Suprapubic skin (tissue), 4 donors: Measurements from ENCODE around the gene FNDC8. TPM values are rescaled to one million over a fixed set of nuclear protein-coding genes. Genes with fewer than 3 reads are reported as not detected.

Experiments
- DNase-seq, 2 donors: peaks; one replicate each; pipeline ENCODE4 v3.0.0-alpha.2; 2019; ENCODE audit warnings: low spot score in 2 of 2
- H3K27ac ChIP-seq: fragments of 200-600 bp; sonication (generic); one replicate; pipeline ENCODE4 v1.5.1; 2019
- H3K27me3 ChIP-seq: fragments of 200-600 bp; sonication (generic); one replicate; pipeline ENCODE4 v1.5.1; 2019
- H3K36me3 ChIP-seq: fragments of 200-600 bp; sonication (generic); one replicate; pipeline ENCODE4 v1.5.1; 2019
- H3K4me1 ChIP-seq: fragments of 200-600 bp; sonication (generic); one replicate; pipeline ENCODE4 v1.5.1; 2019
- H3K4me3 ChIP-seq: fragments of 200-600 bp; sonication (generic); one replicate; pipeline ENCODE4 v1.5.1; 2019; ENCODE audit warnings: mild to moderate bottlenecking
- H3K9me3 ChIP-seq: fragments of 200-600 bp; sonication (generic); one replicate; pipeline ENCODE4 v1.5.1; 2019
- EP300 ChIP-seq: sonication (generic); formaldehyde crosslinking; IDR thresholded peaks from one replicate; pipeline ENCODE4 v1.6.1; 2017; ENCODE audit warnings: antibody characterized with exemption
- POLR2A ChIP-seq, 2 donors: fragments of 450-650 bp; IDR thresholded peaks; one replicate each; pipeline ENCODE4 v1.6.1; 2017; ENCODE audit warnings: antibody characterized with exemption in 2 of 2, mild to moderate bottlenecking in 2 of 2, moderate library complexity in 2 of 2
- POLR2AphosphoS5 ChIP-seq, 3 donors: sonication (generic); formaldehyde crosslinking; IDR thresholded peaks; one replicate each; pipeline ENCODE4 v1.6.1; 2017; ENCODE audit warnings: antibody characterized with exemption in 3 of 3
- WGBS: methylation state at CpG from one replicate; pipeline ENCODE4 v1.1.5; 2018; 5-methylcytosine and 5-hydroxymethylcytosine counted together
- total RNA-seq, 4 donors: library from RNA; depleted of rRNA; stranded (reverse); fragments of >200 nt; gene quantifications; one replicate each; pipeline ENCODE4 v1.1.0, GENCODE V29; 2016
- TF ChIP-seq, protein P1 (sequence below), 2 donors: fragments of 200-600 bp in 1 of 2; fragments of 450-650 bp in 1 of 2; sonication (generic) in 1 of 2; IDR thresholded peaks; one replicate each; pipeline ENCODE4 v1.5.1; 2016 to 2019; ENCODE audit warnings: antibody characterized with exemption in 2 of 2, mild to moderate bottlenecking in 1 of 2, moderate library complexity in 1 of 2

Gene FNDC8
- total RNA-seq, 4 donors from 2014 or later, result not detected

DNA sequence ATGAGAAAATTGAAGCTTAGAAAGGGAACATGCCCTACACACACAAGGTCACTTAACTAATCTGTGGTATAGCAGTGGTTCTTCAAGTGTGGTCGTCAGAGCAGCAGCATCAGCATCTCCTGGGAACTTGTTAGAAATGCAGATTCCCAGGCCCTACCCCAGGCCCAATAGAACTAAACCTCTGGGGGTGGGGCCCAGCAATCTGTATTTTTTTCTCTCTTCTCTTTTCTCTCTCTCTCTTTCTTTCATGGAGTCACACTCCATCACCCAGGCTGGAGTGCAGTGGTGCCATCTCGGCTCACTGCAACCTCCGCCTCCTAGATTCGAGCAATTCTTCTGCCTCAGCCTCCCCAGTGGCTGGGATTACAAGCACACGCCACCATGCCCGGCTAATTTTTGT lies 16.8 kb downstream of the FNDC8 start:
- TF ChIP-seq, protein P1, sequence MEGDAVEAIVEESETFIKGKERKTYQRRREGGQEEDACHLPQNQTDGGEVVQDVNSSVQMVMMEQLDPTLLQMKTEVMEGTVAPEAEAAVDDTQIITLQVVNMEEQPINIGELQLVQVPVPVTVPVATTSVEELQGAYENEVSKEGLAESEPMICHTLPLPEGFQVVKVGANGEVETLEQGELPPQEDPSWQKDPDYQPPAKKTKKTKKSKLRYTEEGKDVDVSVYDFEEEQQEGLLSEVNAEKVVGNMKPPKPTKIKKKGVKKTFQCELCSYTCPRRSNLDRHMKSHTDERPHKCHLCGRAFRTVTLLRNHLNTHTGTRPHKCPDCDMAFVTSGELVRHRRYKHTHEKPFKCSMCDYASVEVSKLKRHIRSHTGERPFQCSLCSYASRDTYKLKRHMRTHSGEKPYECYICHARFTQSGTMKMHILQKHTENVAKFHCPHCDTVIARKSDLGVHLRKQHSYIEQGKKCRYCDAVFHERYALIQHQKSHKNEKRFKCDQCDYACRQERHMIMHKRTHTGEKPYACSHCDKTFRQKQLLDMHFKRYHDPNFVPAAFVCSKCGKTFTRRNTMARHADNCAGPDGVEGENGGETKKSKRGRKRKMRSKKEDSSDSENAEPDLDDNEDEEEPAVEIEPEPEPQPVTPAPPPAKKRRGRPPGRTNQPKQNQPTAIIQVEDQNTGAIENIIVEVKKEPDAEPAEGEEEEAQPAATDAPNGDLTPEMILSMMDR (IDR thresholded peaks at IDR 0.05), result no peak
- TF ChIP-seq EP300 (no peak), POLR2AphosphoS5 (IDR thresholded peaks at IDR 0.05) (no peak), POLR2A (IDR thresholded peaks at IDR 0.05) (no peak)
- H3K4me1 ChIP-seq, result peaks cover 15% of the 10 kb centered on the region
- DNase-seq, result no peak
- H3K27ac ChIP-seq, result no peak overlapping the region
- no peak overlapping the region for H3K4me3 ChIP-seq
- peaks cover 60% of the 10 kb centered on the region for H3K36me3 ChIP-seq
- no peaks in the 10 kb centered on the region for H3K9me3 ChIP-seq
- 98% methylated on average over 6 of the region's 6 CpGs for WGBS
- no peaks in the 10 kb centered on the region for H3K27me3 ChIP-seq

DNA sequence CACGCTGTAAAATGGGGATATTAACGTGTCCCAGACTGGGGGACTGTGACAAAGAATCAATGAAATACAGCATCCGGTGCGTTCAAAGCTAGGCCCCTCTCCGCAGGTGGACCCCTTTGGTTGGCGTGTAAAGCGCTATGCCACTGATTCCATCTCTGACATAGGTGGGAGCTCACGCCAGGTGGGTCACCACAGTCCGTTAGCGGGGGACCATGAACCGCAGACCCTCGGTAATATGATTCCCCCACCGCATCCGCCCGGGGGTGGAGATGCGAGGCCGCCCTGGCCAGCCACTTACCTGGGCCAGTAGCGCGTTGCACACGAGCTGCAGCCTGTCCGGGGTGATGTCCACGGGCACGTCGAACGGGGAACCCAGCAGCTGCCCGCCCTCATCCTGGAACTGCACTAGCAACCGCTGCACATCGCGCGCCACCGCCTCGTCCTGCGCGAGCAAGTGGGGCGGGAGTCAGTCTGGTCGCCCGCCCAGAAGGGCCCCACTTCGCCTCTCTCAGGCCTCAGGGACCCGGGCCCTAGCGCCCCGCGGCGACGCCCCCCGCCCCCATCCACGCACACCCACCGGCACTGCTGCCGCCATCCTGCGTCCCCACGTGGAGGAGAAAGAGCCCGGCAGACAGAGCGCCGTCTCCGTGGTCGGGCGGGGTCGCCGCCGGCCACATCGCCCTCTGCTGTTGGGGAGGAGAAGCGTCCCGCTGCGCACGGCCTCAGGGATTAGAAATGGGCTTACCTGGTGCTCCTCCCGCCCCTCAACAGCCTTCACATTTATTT lies 20.5 kb downstream of the FNDC8 start, which contains the start of gene NLE1:
Gene NLE1, minus strand, starts transcription at position 623 of the 786 bp plus-strand sequence. Its CDS starts 28 bp downstream, at position 595.
- Histone ChIP-seq H3K4me3 (peak within 1 kb of the TSS; percentile 80), H3K27me3 (no peaks in the 10 kb centered on the region), H3K27ac (no peak within 1 kb of the TSS), H3K9me3 (no peaks in the 10 kb centered on the region), H3K36me3 (peaks cover 23% of the 10 kb centered on the region), H3K4me1 (peaks cover 15% of the 10 kb centered on the region)
- TF ChIP-seq EP300, result no peak
- TF ChIP-seq, protein P1 (IDR thresholded peaks at IDR 0.05), result peak; percentile 55 to 97
- TF ChIP-seq POLR2AphosphoS5 (IDR thresholded peaks at IDR 0.05), result peak in 2 of 3 donors; percentile 30 to 48
- no peak for TF ChIP-seq POLR2A (IDR thresholded peaks at IDR 0.05)
- DNase-seq, result peak; percentile 86 to 91
- WGBS, result 1% methylated on average over 20 of the region's 65 CpGs

DNA sequence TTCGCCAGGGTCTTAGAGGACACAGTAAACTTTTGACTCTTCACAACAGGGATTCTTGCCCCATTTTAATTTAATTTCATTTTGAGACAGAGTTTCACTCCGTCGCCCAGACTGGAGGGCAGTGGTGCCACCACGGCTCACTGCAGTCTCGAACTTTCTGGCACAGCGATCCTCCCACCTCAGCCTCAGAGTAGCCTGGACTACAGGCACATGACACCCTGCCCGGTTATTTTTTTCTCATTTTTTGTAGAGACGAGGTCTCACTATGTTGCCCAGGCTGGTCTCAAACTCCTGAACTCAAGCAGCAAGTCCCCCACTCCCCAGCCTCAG lies 21.0 kb downstream of the FNDC8 start:
- 74% methylated on average over 8 of the region's 8 CpGs for WGBS
- Histone ChIP-seq H3K4me3 (peak overlapping the region; percentile 80), H3K4me1 (peaks cover 15% of the 10 kb centered on the region), H3K9me3 (no peaks in the 10 kb centered on the region), H3K27ac (no peak overlapping the region), H3K36me3 (peaks cover 18% of the 10 kb centered on the region), H3K27me3 (no peaks in the 10 kb centered on the region)
- no peak for TF ChIP-seq EP300
- no peak for TF ChIP-seq POLR2A (IDR thresholded peaks at IDR 0.05)
- TF ChIP-seq POLR2AphosphoS5 (IDR thresholded peaks at IDR 0.05), result no peak
- TF ChIP-seq, protein P1 (IDR thresholded peaks at IDR 0.05), result no peak
- DNase-seq, result no peak

DNA sequence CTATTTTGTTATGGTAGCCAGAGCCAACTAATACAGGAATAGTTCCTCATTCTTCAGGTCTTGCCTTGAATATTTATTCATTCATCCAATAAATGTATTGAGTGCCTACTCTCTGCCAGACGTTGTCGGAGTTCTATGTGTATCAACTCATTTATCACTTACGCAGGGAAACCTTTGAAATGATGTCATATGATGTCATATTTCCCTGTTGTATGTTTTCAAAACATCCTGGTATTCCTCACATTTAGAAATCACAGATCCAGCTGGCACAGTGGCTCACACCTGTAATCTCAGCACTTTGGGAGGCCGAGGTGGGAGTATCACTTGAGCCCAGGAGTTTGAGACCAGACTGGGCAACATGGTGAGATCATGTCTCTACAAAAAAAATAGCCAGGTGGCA lies 23.4 kb downstream of the FNDC8 start:
- Histone ChIP-seq H3K27ac (no peak overlapping the region), H3K4me1 (peaks cover 15% of the 10 kb centered on the region), H3K9me3 (no peaks in the 10 kb centered on the region), H3K4me3 (no peak overlapping the region), H3K36me3 (no peaks in the 10 kb centered on the region), H3K27me3 (peaks cover 9% of the 10 kb centered on the region)
- WGBS, result 89% methylated on average over 4 of the region's 4 CpGs
- TF ChIP-seq, protein P1 (IDR thresholded peaks at IDR 0.05), result no peak
- no peak for TF ChIP-seq POLR2A (IDR thresholded peaks at IDR 0.05)
- TF ChIP-seq EP300, result no peak
- no peak for DNase-seq

DNA sequence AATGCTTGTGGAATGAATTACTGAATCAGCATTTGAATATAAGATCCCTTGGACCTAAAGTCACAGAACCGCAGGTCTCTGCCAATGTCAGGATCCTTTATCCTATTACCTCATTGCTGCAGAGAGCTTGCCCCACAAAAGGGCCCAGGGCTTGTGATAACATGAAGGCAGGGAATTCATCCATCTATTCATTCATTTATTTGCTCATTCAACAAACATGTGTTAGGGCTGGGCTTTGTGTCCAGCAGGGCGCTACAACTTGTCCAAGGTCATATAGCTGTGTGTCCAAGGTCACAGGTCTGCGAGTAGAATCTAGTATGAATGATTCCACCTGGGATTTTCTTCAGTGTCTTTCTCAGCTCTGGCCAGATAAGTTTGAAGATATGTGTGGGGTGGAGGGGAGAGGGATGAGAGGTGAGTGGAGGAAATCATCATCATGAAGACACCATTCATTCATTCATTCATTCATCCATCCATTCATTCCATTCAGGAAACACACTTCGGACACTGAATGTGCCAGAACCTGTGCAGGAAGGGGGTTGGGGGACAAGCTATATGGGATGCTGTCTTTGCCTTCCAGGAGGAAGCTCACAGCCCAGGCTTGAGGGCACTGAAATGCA lies 24.9 kb downstream of the FNDC8 start:
- Histone ChIP-seq H3K27me3 (peaks cover 9% of the 10 kb centered on the region), H3K36me3 (no peaks in the 10 kb centered on the region), H3K4me3 (no peak overlapping the region), H3K9me3 (no peaks in the 10 kb centered on the region), H3K4me1 (peaks cover 5% of the 10 kb centered on the region), H3K27ac (no peak overlapping the region)
- TF ChIP-seq, protein P1 (IDR thresholded peaks at IDR 0.05), result no peak
- no peak for TF ChIP-seq EP300
- TF ChIP-seq POLR2AphosphoS5 (IDR thresholded peaks at IDR 0.05), result no peak
- no peak for TF ChIP-seq POLR2A (IDR thresholded peaks at IDR 0.05)
- DNase-seq, result no peak
- WGBS, result 72% methylated on average over 4 of the region's 4 CpGs
